ENCODE data around the gene PSEN1. TPM values are rescaled to one million over a fixed set of nuclear protein-coding genes. Genes with fewer than 3 reads are reported as not detected.

Gene PSEN1
- total RNA-seq, 1 donor from 2014 or later, result 58.6 TPM

DNA sequence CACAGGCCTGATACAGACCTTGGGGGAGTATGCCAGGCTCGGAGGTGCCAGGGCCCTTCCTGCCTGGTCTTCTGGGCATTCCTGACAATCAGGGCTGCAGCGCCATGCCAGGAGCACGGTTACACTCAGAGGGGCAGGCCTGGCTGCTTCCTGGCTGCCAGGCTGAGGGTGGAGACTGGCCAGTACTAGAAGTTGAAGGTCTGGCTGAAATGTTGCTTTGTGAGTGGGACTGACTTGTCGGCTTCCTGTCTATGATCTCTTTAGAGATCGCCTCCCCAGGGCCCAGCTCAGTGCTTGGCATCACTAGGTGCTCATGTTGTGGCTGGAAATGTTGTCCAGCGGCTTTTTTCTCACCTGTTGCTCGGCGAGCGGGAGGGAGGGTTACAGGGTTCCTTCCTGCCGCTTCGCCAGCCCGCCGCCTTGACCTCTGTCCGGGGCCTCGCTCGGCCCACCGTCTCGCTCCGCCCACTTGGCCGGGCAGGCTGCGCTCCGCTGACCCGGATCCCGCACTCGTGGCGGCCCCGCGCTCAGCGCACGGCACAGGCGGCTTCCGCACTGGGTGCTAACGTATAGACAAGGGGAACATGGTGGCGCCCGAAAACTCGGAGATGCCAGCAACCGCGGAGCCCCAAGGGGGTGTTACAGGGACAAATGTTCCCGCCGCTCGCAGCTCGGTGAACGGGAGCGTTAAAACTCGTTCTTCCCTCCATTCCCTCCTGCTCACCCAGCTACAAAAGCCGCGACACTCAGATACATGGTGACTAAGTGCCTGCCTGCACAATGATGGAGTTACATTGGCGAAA is 133.6 kb downstream of the PSEN1 start:
- peaks cover 10% of the 10 kb centered on the region for H3K36me3 Mint-ChIP-seq (ENCODE audit: low read depth)
- H3K9me3 Mint-ChIP-seq (ENCODE audit: low read depth), result no peaks in the 10 kb centered on the region
- TF ChIP-seq, protein P1, sequence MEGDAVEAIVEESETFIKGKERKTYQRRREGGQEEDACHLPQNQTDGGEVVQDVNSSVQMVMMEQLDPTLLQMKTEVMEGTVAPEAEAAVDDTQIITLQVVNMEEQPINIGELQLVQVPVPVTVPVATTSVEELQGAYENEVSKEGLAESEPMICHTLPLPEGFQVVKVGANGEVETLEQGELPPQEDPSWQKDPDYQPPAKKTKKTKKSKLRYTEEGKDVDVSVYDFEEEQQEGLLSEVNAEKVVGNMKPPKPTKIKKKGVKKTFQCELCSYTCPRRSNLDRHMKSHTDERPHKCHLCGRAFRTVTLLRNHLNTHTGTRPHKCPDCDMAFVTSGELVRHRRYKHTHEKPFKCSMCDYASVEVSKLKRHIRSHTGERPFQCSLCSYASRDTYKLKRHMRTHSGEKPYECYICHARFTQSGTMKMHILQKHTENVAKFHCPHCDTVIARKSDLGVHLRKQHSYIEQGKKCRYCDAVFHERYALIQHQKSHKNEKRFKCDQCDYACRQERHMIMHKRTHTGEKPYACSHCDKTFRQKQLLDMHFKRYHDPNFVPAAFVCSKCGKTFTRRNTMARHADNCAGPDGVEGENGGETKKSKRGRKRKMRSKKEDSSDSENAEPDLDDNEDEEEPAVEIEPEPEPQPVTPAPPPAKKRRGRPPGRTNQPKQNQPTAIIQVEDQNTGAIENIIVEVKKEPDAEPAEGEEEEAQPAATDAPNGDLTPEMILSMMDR (IDR thresholded peaks at IDR 0.05), result no peak
- H3K4me3 Mint-ChIP-seq (ENCODE audit: unreplicated experiment), result peak overlapping the region; percentile 57
- DNase-seq (ENCODE audit: low spot score), result no peak
- H3K4me1 Mint-ChIP-seq (ENCODE audit: low read depth), result peaks cover 15% of the 10 kb centered on the region
- H3K27ac Mint-ChIP-seq (ENCODE audit: unreplicated experiment), result no peak overlapping the region
- H3K27me3 Mint-ChIP-seq (ENCODE audit: low read depth), result no peaks in the 10 kb centered on the region

DNA sequence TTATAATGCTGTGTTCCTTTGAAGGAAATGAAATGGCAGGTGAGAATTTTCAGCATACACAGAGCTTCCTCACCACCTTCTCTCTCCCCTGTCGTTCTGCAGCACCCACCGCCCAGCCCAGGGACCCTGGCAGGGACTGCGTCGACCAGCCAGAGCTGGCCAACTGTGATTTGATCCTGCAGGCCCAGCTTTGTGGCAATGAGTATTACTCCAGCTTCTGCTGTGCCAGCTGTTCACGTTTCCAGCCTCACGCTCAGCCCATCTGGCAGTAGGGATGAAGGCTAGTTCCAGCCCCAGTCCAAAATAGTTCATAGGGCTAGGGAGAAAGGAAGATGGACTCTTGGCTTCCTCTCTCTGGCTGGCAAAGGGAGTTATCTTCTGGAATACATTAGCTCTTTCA is 136.1 kb downstream of the PSEN1 start:
- TF ChIP-seq, protein P1 (IDR thresholded peaks at IDR 0.05), result no peak
- Mint-ChIP-seq H3K27ac (ENCODE audit: unreplicated experiment) (no peak overlapping the region), H3K4me3 (ENCODE audit: unreplicated experiment) (no peak overlapping the region), H3K36me3 (ENCODE audit: low read depth) (peaks cover 21% of the 10 kb centered on the region), H3K4me1 (ENCODE audit: low read depth) (peaks cover 15% of the 10 kb centered on the region), H3K27me3 (ENCODE audit: low read depth) (no peaks in the 10 kb centered on the region), H3K9me3 (ENCODE audit: low read depth) (no peaks in the 10 kb centered on the region)
- DNase-seq (ENCODE audit: low spot score), result no peak

Other genes with a start within 250 kb of the PSEN1 start
- 1.1 to 2.3 TPM (median 1.1 TPM) in 3 replicates for gene DPF3, start 242.4 kb upstream of the PSEN1 start, total RNA-seq
- gene DCAF4, start 210.0 kb upstream of the PSEN1 start, total RNA-seq, result 17.0 to 26.0 TPM (median 23.8 TPM) in 3 replicates
- gene ZFYVE1, start 109.4 kb upstream of the PSEN1 start, total RNA-seq, result 26.4 to 27.6 TPM (median 26.9 TPM) in 3 replicates
- 51.0 to 73.7 TPM (median 53.2 TPM) in 3 replicates for gene RBM25, start 78.0 kb upstream of the PSEN1 start, total RNA-seq
- gene PAPLN, start 101.0 kb downstream of the PSEN1 start, total RNA-seq, result 16.4 to 45.3 TPM (median 16.8 TPM) in 3 replicates